ENCODE data around the gene SP110. TPM values are rescaled to one million over a fixed set of nuclear protein-coding genes. Genes with fewer than 3 reads are reported as not detected.

SP110 gene
- total and polyA plus RNA-seq, 2 of the 8 experiments (the other 6 are each of a cell fraction or from before 2014, with no cell fraction given) = 3.1 to 7.1 TPM

DNA sequence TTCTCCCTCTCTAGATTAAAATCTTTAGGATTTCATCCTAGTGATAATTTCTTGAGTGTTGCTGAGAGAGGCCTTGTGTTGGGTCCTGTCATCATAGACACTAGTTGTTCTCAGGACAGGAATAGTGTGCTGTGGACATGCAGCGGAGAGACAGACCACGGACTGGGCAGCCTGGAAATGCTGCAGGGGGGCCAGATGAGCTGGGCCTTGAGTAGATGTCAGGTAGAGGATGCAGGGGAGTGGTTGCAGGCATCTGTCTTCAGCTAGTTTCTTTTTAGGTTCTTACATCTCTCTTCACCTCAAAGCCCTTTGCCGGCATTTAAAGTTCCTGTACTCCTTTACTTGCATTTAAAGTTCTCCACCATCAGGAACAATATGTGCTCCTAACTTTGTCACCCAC, 42.8 kb downstream of the SP110 start (continued):
- TF ChIP-seq CBX5 (IDR thresholded peaks at IDR 0.05; ENCODE audit: low read depth, low read length) = no peak
- TF ChIP-seq RFX5 (IDR thresholded peaks at IDR 0.05; ENCODE audit: borderline replicate concordance, low read depth, low read length) = no peak
- TF ChIP-seq PHF8 (conservative IDR thresholded peaks at IDR 0.05; ENCODE audit: low read depth, low read length) = no peak
